Keratinocyte (primary cell): ENCODE results near the gene ANGEL1. TPM values are rescaled to one million over a fixed set of nuclear protein-coding genes. Genes with fewer than 3 reads are reported as not detected.

Experiments used
- DNase-seq: peaks from one replicate; pipeline ENCODE4 v3.0.0-alpha.2; 2011; ENCODE audit warnings: low read depth, missing footprints, low spot score
- FAIRE-seq: peaks from 2 replicates; lab custom pipeline; 2011; peaks lifted over from hg19 to GRCh38; lab: Jason Lieb, UNC
- H2AFZ ChIP-seq: 2 replicates; pipeline ENCODE4 v1.6.0; 2012; ENCODE audit warnings: low read length, control low read depth, inconsistent platforms; ENCODE audit not compliant: control insufficient read depth
- H3K27ac ChIP-seq: 2 replicates; pipeline ENCODE4 v1.5.1; 2011; ENCODE audit warnings: low read length; ENCODE audit not compliant: control insufficient read depth, insufficient read depth
- H3K27me3 ChIP-seq: 3 replicates; pipeline ENCODE4 v1.6.0; 2011; ENCODE audit warnings: low read length; ENCODE audit not compliant: control insufficient read depth, insufficient read depth; ENCODE audit errors: extremely low read depth
- H3K36me3 ChIP-seq, 2 experiments: 2 replicates in 1 of 2; 3 replicates in 1 of 2; pipeline ENCODE4 v1.5.1; 2011; ENCODE audit warnings: low read length in 2 of 2, mild to moderate bottlenecking in 1 of 2; ENCODE audit not compliant: control insufficient read depth in 2 of 2, insufficient read depth in 2 of 2; ENCODE audit errors: extremely low read depth in 1 of 2
- H3K4me1 ChIP-seq: 3 replicates; pipeline ENCODE4 v1.5.1; 2011; ENCODE audit warnings: low read length; ENCODE audit not compliant: control insufficient read depth, insufficient read depth; ENCODE audit errors: extremely low read depth
- H3K4me2 ChIP-seq: 3 replicates; pipeline ENCODE4 v1.6.0; 2011; ENCODE audit warnings: low read depth, low read length; ENCODE audit not compliant: control insufficient read depth, insufficient read depth; ENCODE audit errors: extremely low read depth
- H3K4me3 ChIP-seq, 3 experiments: fragments of 200-600 bp in 1 of 3; sonication (generic) in 1 of 3; 2 replicates in 2 of 3; 3 replicates in 1 of 3; pipeline ENCODE4 v1.5.1; 2011 to 2016; ENCODE audit warnings: low read length in 3 of 3, mild to moderate bottlenecking in 3 of 3, control low read depth in 2 of 3, inconsistent platforms in 1 of 3, low read depth in 1 of 3, mixed read lengths in 1 of 3, mixed run types in 1 of 3, moderate library complexity in 1 of 3; ENCODE audit not compliant: control insufficient read depth in 2 of 3, insufficient read depth in 2 of 3; ENCODE audit errors: extremely low read depth in 1 of 3
- H3K79me2 ChIP-seq: 2 replicates; pipeline ENCODE4 v1.6.0; 2012; ENCODE audit warnings: low read length; ENCODE audit not compliant: control insufficient read depth, insufficient read depth
- H3K9ac ChIP-seq: 3 replicates; pipeline ENCODE4 v1.6.0; 2011; ENCODE audit warnings: low read length; ENCODE audit not compliant: control insufficient read depth, insufficient read depth; ENCODE audit errors: extremely low read depth
- H3K9me1 ChIP-seq: 3 replicates; pipeline ENCODE4 v1.6.0; 2011; ENCODE audit warnings: low read length; ENCODE audit not compliant: control insufficient read depth, insufficient read depth; ENCODE audit errors: extremely low read depth
- H3K9me3 ChIP-seq: 2 replicates; pipeline ENCODE4 v1.5.1; 2012; ENCODE audit warnings: low read depth, low read length; ENCODE audit not compliant: control insufficient read depth
- H4K20me1 ChIP-seq: 3 replicates; pipeline ENCODE4 v1.6.0; 2011; ENCODE audit warnings: low read length; ENCODE audit not compliant: control insufficient read depth, insufficient read depth; ENCODE audit errors: extremely low read depth
- CTCF ChIP-seq, 3 experiments: IDR thresholded peaks in 1 of 3; conservative IDR thresholded peaks in 1 of 3; optimal IDR thresholded peaks in 1 of 3; 2 replicates in 2 of 3; 3 replicates in 1 of 3; pipeline versions ENCODE3 to v1.5.1; 2011; ENCODE audit warnings: low read length in 3 of 3, mild to moderate bottlenecking in 3 of 3, moderate library complexity in 2 of 3, control low read depth in 1 of 3, inconsistent platforms in 1 of 3; ENCODE audit not compliant: insufficient read depth in 2 of 3; ENCODE audit errors: extremely low read depth in 1 of 3
- EZH2 ChIP-seq: IDR thresholded peaks from one replicate; pipeline ENCODE4 v1.6.1; 2012; ENCODE audit warnings: inconsistent platforms, mild to moderate bottlenecking, low read length, moderate library complexity
- dilution Hi-C: fragments of 300-500 bp; cut with MboI; formaldehyde crosslinking; loops from one replicate; pipeline ENCODE4 v1.7.0; 2020; ENCODE audit warnings: low sequenced_read_pairs; ENCODE audit not compliant: extremely low pct_ligation_motif_present
- polyA plus RNA-seq, 5 experiments: library from polyadenylated mRNA; depleted of rRNA in 3 of 5; stranded (reverse) in 3 of 5; stranded (forward) in 1 of 5; unstranded in 1 of 5; fragments of >200 nt; gene quantifications; 1 replicate in 1 of 5; 2 replicates in 3 of 5; 3 replicates in 1 of 5; pipeline versions ENCODE4 v1.2.1 to v1.2.3, GENCODE V29; 2011 to 2012; ENCODE audit warnings: missing spikeins in 2 of 5, low read depth in 1 of 5, low replicate concordance in 1 of 5

ANGEL1 gene
- polyA plus RNA-seq, 1 donor (not counting 4 experiments of a cell fraction or from before 2014, with no cell fraction given) = 13.0 TPM

GRCh38 chr14:76773188-76773885 lies 39.3 kb downstream of the ANGEL1 start:
- H3K4me1 ChIP-seq = peaks cover 10% of the 10 kb centered on the region
- no peak overlapping the region for H3K27ac ChIP-seq
- no peak overlapping the region for H3K4me3 ChIP-seq
- DNase-seq = no peak
- no peak overlapping the region for H2AFZ ChIP-seq
- H3K4me2 ChIP-seq = peak overlapping the region; percentile 58
- no peak overlapping the region for H3K9ac ChIP-seq
- FAIRE-seq = no peak
- TF ChIP-seq CTCF (optimal IDR thresholded peaks at IDR 0.05 in 1 of 3, IDR thresholded peaks at IDR 0.05 in 1 of 3, conservative IDR thresholded peaks at IDR 0.05 in 1 of 3; ENCODE audit: extremely low read depth in 1 of 3, insufficient read depth in 2 of 3, low read length in 3 of 3) = no peak
- TF ChIP-seq EZH2 = no peak
- H4K20me1 ChIP-seq = no peaks in the 10 kb centered on the region
- H3K27me3 ChIP-seq = peaks cover 23% of the 10 kb centered on the region
- dilution Hi-C loops = no loop called here
- no peaks in the 10 kb centered on the region for H3K9me1 ChIP-seq
- no peaks in the 10 kb centered on the region for H3K9me3 ChIP-seq
- no peaks in the 10 kb centered on the region for H3K36me3 ChIP-seq
- H3K79me2 ChIP-seq = no peaks in the 10 kb centered on the region

GRCh38 chr14:76772300-76773187 lies 40.1 kb downstream of the ANGEL1 start:
- no peak for DNase-seq
- Histone ChIP-seq H3K36me3 (no peaks in the 10 kb centered on the region), H3K27ac (no peak overlapping the region)

More at GRCh38 chr14:76772300-76773187, 40.1 kb downstream of the ANGEL1 start:
- no peak overlapping the region for H2AFZ ChIP-seq
- no peaks in the 10 kb centered on the region for H3K9me1 ChIP-seq
- H3K4me1 ChIP-seq = peaks cover 10% of the 10 kb centered on the region
- no peak for TF ChIP-seq CTCF (optimal IDR thresholded peaks at IDR 0.05 in 1 of 3, IDR thresholded peaks at IDR 0.05 in 1 of 3, conservative IDR thresholded peaks at IDR 0.05 in 1 of 3; ENCODE audit: extremely low read depth in 1 of 3, insufficient read depth in 2 of 3, low read length in 3 of 3)
- no peak for TF ChIP-seq EZH2
- H3K27me3 ChIP-seq = peaks cover 20% of the 10 kb centered on the region
- no peak overlapping the region for H3K4me2 ChIP-seq
- no peak overlapping the region for H3K9ac ChIP-seq
- H3K79me2 ChIP-seq = no peaks in the 10 kb centered on the region
- no peaks in the 10 kb centered on the region for H3K9me3 ChIP-seq
- H3K4me3 ChIP-seq = no peak overlapping the region
- dilution Hi-C loops = no loop called here
- no peak for FAIRE-seq
- H4K20me1 ChIP-seq = no peaks in the 10 kb centered on the region
